ENCODE measurements around the gene TMPO.
"Not testable (repeated sequence)": the region's sequence is repeated elsewhere in the genome, so short reads cannot be mapped to it uniquely, and the experiment has no call there.

TMPO gene

DNA sequence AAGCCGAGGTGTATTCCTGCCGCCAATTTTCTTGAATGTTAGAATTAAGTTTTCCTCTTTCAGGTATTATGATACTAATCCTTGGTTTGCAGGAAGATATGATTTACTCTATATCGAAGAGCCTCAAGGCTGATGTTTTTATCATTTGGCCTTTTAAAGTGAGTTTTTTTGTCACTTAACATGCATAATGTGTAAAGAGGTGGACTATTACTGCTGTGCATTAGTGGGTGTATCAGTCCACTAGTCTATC is 11.1 kb upstream of the TMPO start:
- DNase-seq (ENCODE audit: low spot score): no peak
- Histone ChIP-seq H3K36me3 (ENCODE audit: low read depth) (no peaks in the 10 kb centered on the region), H3K4me1 (ENCODE audit: insufficient read depth, poor library complexity, severe bottlenecking) (no peaks in the 10 kb centered on the region), H3K27ac (ENCODE audit: poor library complexity, severe bottlenecking) (peak overlapping the region; percentile 83), H3K27me3 (ENCODE audit: insufficient read depth, poor library complexity, severe bottlenecking) (no peaks in the 10 kb centered on the region), H3K9me3 (ENCODE audit: severe bottlenecking) (no peaks in the 10 kb centered on the region), H3K4me3 (ENCODE audit: severe bottlenecking) (peak overlapping the region; percentile 54)
- no peak for ATAC-seq (ENCODE audit: low read depth)
- TF ChIP-seq, protein P1, sequence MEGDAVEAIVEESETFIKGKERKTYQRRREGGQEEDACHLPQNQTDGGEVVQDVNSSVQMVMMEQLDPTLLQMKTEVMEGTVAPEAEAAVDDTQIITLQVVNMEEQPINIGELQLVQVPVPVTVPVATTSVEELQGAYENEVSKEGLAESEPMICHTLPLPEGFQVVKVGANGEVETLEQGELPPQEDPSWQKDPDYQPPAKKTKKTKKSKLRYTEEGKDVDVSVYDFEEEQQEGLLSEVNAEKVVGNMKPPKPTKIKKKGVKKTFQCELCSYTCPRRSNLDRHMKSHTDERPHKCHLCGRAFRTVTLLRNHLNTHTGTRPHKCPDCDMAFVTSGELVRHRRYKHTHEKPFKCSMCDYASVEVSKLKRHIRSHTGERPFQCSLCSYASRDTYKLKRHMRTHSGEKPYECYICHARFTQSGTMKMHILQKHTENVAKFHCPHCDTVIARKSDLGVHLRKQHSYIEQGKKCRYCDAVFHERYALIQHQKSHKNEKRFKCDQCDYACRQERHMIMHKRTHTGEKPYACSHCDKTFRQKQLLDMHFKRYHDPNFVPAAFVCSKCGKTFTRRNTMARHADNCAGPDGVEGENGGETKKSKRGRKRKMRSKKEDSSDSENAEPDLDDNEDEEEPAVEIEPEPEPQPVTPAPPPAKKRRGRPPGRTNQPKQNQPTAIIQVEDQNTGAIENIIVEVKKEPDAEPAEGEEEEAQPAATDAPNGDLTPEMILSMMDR (IDR thresholded peaks at IDR 0.05; ENCODE audit: poor library complexity, severe bottlenecking): no peak

DNA sequence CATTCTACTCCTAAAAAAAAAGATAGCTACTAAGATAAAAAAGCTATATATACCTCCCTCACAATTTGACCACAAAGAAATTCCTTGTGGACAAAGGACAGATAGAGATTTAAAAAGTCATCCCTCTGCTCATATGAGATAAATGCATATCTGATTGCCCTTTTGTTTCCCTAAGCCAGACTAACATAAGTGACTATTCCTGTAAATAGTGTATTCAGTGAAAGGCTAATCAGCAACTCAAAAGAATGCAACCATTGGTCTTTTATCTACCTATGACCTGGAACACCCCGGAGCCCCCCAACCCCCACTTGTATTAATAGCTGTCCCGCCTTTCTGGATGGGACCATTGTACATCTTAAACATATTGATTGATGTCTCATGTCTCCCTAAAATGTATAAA is 6.3 kb upstream of the TMPO start:
- H3K27ac ChIP-seq (ENCODE audit: poor library complexity, severe bottlenecking): no peak overlapping the region

DNA sequence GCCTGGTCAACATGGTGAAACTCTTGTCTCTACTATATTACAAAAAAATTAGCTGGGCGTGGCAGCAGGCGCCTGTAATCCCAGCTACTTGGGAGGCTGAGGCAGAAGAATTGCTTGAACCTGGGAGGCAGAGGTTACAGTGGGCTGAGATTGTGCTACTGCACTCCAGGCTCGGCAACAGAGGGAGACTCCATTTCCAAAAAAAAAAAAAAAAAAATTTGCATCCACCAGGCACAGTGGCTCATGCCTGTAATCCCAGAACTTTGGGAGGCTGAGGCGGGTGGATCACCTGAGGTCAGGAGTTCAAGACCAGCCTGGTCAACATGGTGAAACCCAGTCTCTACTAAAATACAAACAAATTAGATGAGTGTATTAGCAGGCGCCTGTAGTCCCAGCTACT is 3.6 kb upstream of the TMPO start:
- H3K9me3 ChIP-seq (ENCODE audit: severe bottlenecking); ATAC-seq (ENCODE audit: low read depth); H3K36me3 ChIP-seq (ENCODE audit: low read depth); H3K27ac ChIP-seq (ENCODE audit: poor library complexity, severe bottlenecking); H3K4me3 ChIP-seq (ENCODE audit: severe bottlenecking); DNase-seq (ENCODE audit: low spot score); H3K27me3 ChIP-seq (ENCODE audit: insufficient read depth, poor library complexity, severe bottlenecking); H3K4me1 ChIP-seq (ENCODE audit: insufficient read depth, poor library complexity, severe bottlenecking): not testable (repeated sequence)

More for the DNA sequence above, 6.3 kb upstream of the TMPO start:
- Histone ChIP-seq H3K4me3 (ENCODE audit: severe bottlenecking) (no peak overlapping the region), H3K36me3 (ENCODE audit: low read depth) (no peaks in the 10 kb centered on the region; the same call in 1 of the 2 replicates), H3K4me1 (ENCODE audit: insufficient read depth, poor library complexity, severe bottlenecking) (peaks cover 5% of the 10 kb centered on the region), H3K9me3 (ENCODE audit: severe bottlenecking) (no peaks in the 10 kb centered on the region), H3K27me3 (ENCODE audit: insufficient read depth, poor library complexity, severe bottlenecking) (no peaks in the 10 kb centered on the region)
- DNase-seq (ENCODE audit: low spot score): no peak
- no peak for ATAC-seq (ENCODE audit: low read depth)
- TF ChIP-seq, protein P1 (IDR thresholded peaks at IDR 0.05; ENCODE audit: poor library complexity, severe bottlenecking): no peak

DNA sequence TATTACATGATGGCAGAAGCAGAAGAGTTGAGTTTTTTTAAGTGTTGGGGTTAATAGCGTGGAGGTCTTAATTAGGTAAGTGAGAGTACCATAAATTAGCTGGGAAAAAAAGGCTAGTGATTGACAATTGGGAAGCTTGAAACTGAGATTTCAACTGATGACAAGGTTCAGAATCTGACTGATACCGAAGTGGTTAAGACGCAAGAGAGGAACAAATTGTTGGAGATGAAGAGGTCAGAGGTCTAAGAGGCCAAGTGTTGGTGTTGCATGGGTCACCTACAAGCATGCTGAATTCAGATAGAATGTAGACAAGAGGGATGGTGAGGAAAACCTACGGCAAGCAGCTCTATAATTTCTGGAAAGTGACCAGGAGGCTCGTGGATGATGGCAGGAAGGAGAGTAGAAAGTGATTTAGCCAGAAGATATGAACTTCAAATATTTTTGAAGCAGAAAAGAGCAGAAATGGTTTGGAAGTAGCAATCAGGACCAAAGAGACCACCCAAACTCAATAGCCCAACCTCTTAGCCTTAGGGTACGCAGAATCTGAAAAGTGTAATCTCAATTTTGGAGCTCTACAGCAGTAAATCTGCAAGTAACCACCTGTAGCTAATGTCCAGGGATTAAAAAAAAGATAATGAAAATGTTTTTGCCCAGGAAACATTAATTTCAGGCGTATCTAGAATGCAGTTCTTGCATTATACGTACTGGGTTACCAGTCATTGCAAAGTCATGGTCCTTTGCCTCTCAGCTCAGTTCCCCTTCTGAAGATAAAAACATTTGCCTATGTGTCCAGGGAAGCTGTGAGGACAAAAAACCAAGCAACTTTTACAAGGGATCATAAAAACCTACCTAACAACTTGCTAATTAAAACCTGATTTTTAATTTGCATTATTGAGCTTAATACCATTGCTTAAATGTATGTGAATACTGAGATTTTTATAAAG is 1.7 kb upstream of the TMPO start:
- ATAC-seq (ENCODE audit: low read depth) (no peak), DNase-seq (ENCODE audit: low spot score) (no peak)
- peak overlapping the region; percentile 80 for H3K4me3 ChIP-seq (ENCODE audit: severe bottlenecking)

DNA sequence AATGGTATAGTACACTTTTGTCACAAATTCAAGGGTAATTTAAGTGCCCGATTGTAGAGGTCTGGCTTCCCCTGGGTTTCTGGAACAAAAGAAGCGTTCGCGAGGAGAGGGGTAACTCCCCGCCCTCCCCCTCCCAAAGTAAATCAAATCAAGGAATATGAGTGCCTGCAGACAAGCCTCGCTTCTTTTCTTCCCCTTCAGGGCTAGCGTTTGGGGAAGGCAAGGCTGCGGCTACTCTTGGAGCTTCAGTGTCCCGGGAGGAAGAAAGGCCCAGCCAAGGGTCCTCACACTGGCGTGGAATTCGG is 456 bp upstream of the TMPO start:
- H3K27ac ChIP-seq (ENCODE audit: poor library complexity, severe bottlenecking): peak overlapping the region; percentile 96
- no peaks in the 10 kb centered on the region for H3K9me3 ChIP-seq (ENCODE audit: severe bottlenecking)
- DNase-seq (ENCODE audit: low spot score) (no peak), ATAC-seq (ENCODE audit: low read depth) (no peak; the same call in 1 of the 3 replicates)
- peaks cover 8% of the 10 kb centered on the region for H3K4me1 ChIP-seq (ENCODE audit: insufficient read depth, poor library complexity, severe bottlenecking)
- H3K36me3 ChIP-seq (ENCODE audit: low read depth): peaks cover 25% of the 10 kb centered on the region
- TF ChIP-seq, protein P1 (IDR thresholded peaks at IDR 0.05; ENCODE audit: poor library complexity, severe bottlenecking): no peak
- H3K4me3 ChIP-seq (ENCODE audit: severe bottlenecking): peak overlapping the region; percentile 80
- no peaks in the 10 kb centered on the region for H3K27me3 ChIP-seq (ENCODE audit: insufficient read depth, poor library complexity, severe bottlenecking)

More for the DNA sequence above, 1.7 kb upstream of the TMPO start:
- peaks cover 14% of the 10 kb centered on the region for H3K36me3 ChIP-seq (ENCODE audit: low read depth)
- H3K27ac ChIP-seq (ENCODE audit: poor library complexity, severe bottlenecking): peak overlapping the region; percentile 96
- H3K27me3 ChIP-seq (ENCODE audit: insufficient read depth, poor library complexity, severe bottlenecking): no peaks in the 10 kb centered on the region
- H3K4me1 ChIP-seq (ENCODE audit: insufficient read depth, poor library complexity, severe bottlenecking): peaks cover 8% of the 10 kb centered on the region
- TF ChIP-seq, protein P1 (IDR thresholded peaks at IDR 0.05; ENCODE audit: poor library complexity, severe bottlenecking): no peak
- H3K9me3 ChIP-seq (ENCODE audit: severe bottlenecking): no peaks in the 10 kb centered on the region

All from RWPE2 (cell line).